Osteoblast (primary cell): ENCODE measurements around the gene ASZ1. TPM values are rescaled to one million over a fixed set of nuclear protein-coding genes. Genes with fewer than 3 reads are reported as not detected.
A peak's percentile ranks its signal among the peaks of the same experiment; 100 is the strongest.
"Not testable (repeated sequence)": the region's sequence is repeated elsewhere in the genome, so short reads cannot be mapped to it uniquely, and the experiment has no call there.

ENCODE experiments used
- DNase-seq: peaks from one replicate; pipeline ENCODE4 v3.0.0; 2011; ENCODE audit warnings: low spot score, mixed read lengths; ENCODE audit not compliant: insufficient read length; ENCODE audit errors: missing footprints
- H2AFZ ChIP-seq: 2 replicates; pipeline ENCODE4 v1.6.0; 2011; ENCODE audit warnings: mild to moderate bottlenecking, low read length
- H3K27ac ChIP-seq: 2 replicates; pipeline ENCODE4 v1.5.1; 2011; ENCODE audit warnings: mild to moderate bottlenecking, low read depth, low read length, moderate library complexity
- H3K27me3 ChIP-seq: 2 replicates; pipeline ENCODE4 v1.6.0; 2012; ENCODE audit warnings: mild to moderate bottlenecking, control low read depth, inconsistent platforms, low read length, moderate library complexity; ENCODE audit not compliant: insufficient read depth
- H3K36me3 ChIP-seq: 2 replicates; pipeline ENCODE4 v1.5.1; 2011; ENCODE audit warnings: mild to moderate bottlenecking, low read length, control low read depth, moderate library complexity; ENCODE audit not compliant: insufficient read depth
- H3K4me1 ChIP-seq: 2 replicates; pipeline ENCODE4 v1.5.1; 2011; ENCODE audit warnings: mild to moderate bottlenecking, low read length, control low read depth, moderate library complexity; ENCODE audit not compliant: insufficient read depth
- H3K4me2 ChIP-seq: 2 replicates; pipeline ENCODE4 v1.6.0; 2011; ENCODE audit warnings: mild to moderate bottlenecking, low read length; ENCODE audit not compliant: insufficient read depth
- H3K4me3 ChIP-seq: fragments of 200-600 bp; sonication (generic); 3 replicates; pipeline ENCODE4 v1.5.1; 2012; ENCODE audit warnings: mild to moderate bottlenecking, low read length, inconsistent platforms; ENCODE audit not compliant: insufficient read depth
- H3K79me2 ChIP-seq: 2 replicates; pipeline ENCODE4 v1.6.0; 2012; ENCODE audit warnings: mild to moderate bottlenecking, low read length, control low read depth, inconsistent platforms; ENCODE audit not compliant: insufficient read depth
- H3K9me3 ChIP-seq: 2 replicates; pipeline ENCODE4 v1.5.1; 2011; ENCODE audit warnings: low read depth, low read length, control low read depth
- H4K20me1 ChIP-seq: 2 replicates; pipeline ENCODE4 v1.6.0; 2012; ENCODE audit warnings: mild to moderate bottlenecking, low read length, control low read depth; ENCODE audit not compliant: insufficient read depth
- total RNA-seq: library from RNA; depleted of rRNA; stranded (reverse); fragments of >200 nt; gene quantifications from 2 replicates; pipeline ENCODE4 v1.2.3, GENCODE V29; 2012
- TF ChIP-seq, protein P1 (sequence below): IDR thresholded peaks from 2 replicates; pipeline ENCODE4 v1.5.1; 2011; ENCODE audit warnings: mild to moderate bottlenecking, low read depth, low read length, moderate library complexity; ENCODE audit errors: extremely low read depth

The ASZ1 gene
- total RNA-seq, 1 donor, result not detected

DNA sequence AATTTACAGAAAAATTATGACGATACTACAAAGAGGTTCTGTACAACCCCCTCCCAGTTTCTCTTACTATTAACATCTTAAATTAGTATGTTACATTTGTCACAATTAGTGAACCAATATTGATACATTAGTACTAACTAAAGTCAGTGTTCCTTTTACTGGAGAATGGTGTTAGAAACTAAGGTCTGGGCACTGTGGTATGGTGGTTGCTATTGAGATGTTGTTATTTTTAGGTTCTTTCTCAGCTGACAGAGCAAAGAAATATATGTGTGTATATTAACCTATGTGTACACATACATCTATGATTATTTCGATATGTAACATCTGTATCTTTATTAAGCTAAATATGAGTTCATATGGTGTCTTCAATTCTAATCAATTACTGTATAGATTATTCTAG is 40.9 kb upstream of the ASZ1 start:
- Histone ChIP-seq H3K27ac (no peak overlapping the region), H3K9me3 (no peaks in the 10 kb centered on the region), H2AFZ (no peak overlapping the region), H3K36me3 (no peaks in the 10 kb centered on the region), H3K4me3 (no peak overlapping the region), H3K79me2 (no peaks in the 10 kb centered on the region), H4K20me1 (no peaks in the 10 kb centered on the region), H3K27me3 (no peaks in the 10 kb centered on the region), H3K4me1 (no peaks in the 10 kb centered on the region), H3K4me2 (no peak overlapping the region)
- TF ChIP-seq, protein P1, sequence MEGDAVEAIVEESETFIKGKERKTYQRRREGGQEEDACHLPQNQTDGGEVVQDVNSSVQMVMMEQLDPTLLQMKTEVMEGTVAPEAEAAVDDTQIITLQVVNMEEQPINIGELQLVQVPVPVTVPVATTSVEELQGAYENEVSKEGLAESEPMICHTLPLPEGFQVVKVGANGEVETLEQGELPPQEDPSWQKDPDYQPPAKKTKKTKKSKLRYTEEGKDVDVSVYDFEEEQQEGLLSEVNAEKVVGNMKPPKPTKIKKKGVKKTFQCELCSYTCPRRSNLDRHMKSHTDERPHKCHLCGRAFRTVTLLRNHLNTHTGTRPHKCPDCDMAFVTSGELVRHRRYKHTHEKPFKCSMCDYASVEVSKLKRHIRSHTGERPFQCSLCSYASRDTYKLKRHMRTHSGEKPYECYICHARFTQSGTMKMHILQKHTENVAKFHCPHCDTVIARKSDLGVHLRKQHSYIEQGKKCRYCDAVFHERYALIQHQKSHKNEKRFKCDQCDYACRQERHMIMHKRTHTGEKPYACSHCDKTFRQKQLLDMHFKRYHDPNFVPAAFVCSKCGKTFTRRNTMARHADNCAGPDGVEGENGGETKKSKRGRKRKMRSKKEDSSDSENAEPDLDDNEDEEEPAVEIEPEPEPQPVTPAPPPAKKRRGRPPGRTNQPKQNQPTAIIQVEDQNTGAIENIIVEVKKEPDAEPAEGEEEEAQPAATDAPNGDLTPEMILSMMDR, result no peak
- no peak for DNase-seq

DNA sequence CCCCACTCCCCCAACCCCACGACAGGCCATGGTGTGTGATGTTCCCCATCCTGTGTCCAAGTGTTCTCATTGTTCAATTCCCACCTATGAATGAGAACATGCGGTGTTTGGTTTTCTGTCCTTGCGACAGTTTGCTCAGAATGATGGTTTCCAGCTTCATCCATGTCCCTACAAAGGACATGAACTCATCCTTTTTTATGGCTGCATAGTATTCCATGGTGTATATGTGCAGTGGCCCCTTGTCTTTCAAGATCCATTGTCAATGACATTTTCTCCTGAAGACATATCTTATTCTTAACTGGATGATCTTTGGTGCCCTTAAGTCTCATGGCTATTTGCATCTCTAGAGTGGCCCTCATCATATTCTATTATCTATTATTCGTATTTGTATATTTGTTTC is 33.5 kb upstream of the ASZ1 start:
- not testable (repeated sequence) for H2AFZ ChIP-seq, H3K4me1 ChIP-seq, H3K27ac ChIP-seq, H3K27me3 ChIP-seq, H3K4me3 ChIP-seq, H3K36me3 ChIP-seq, H3K9me3 ChIP-seq, H4K20me1 ChIP-seq, H3K79me2 ChIP-seq, H3K4me2 ChIP-seq, DNase-seq

DNA sequence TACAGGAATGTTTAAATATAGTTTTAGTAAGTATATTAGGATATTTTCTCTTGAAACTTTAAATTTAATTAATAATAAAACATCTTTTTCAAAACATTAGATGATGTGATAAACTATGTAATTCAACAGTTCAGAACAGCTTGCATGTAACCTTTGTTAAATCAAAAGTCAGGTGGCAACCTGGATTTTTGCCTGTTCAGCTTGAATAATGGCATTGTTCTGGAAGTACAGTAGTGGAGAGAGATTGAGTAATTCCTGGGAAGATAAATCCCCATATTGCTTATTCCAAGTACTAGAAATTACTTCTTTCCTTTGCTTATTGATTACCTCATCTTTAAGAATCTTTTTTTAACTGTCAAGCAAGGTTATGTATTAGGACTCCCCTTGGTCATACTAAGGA is 32.4 kb upstream of the ASZ1 start:
- no peak overlapping the region for H3K27ac ChIP-seq
- H3K27me3 ChIP-seq, result no peaks in the 10 kb centered on the region
- no peak for DNase-seq
- TF ChIP-seq, protein P1, result no peak
- no peaks in the 10 kb centered on the region for H4K20me1 ChIP-seq
- no peak overlapping the region for H3K4me2 ChIP-seq
- H3K9me3 ChIP-seq, result no peaks in the 10 kb centered on the region
- no peaks in the 10 kb centered on the region for H3K36me3 ChIP-seq
- H3K79me2 ChIP-seq, result no peaks in the 10 kb centered on the region
- no peak overlapping the region for H2AFZ ChIP-seq
- no peaks in the 10 kb centered on the region for H3K4me1 ChIP-seq
- no peak overlapping the region for H3K4me3 ChIP-seq

DNA sequence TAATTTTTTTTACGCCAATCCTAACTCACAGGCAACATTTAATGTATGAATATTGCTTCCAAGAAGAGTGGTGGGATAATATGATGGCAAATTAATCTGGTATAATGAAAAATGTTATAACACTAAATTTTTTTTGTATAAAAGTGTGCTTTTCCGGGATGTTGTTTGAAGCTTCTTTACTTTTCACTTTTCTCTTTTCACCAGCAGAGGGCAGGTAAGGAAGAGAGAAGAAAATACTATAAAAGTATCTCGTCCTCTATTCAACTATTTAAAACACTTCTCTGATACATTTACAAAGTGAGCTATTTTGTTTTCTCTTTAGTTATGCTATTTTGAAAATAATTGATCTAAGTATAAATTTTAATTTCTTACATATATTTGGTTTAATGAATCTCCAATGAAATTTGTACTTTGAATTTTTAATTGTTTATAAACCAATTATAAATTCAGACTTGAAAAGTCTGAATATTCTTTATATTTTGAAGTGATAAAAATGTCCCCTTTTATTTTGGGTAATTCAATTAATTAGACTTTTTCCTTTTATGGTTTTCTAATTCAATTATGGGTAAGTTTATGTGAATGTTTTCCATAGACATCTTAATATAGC is 31.8 kb upstream of the ASZ1 start:
- H3K4me2 ChIP-seq, result no peak overlapping the region
- H3K4me3 ChIP-seq, result no peak overlapping the region
- no peak overlapping the region for H2AFZ ChIP-seq
- H3K36me3 ChIP-seq, result no peaks in the 10 kb centered on the region
- TF ChIP-seq, protein P1, result peak; percentile 61
- DNase-seq, result no peak
- H3K27me3 ChIP-seq, result no peaks in the 10 kb centered on the region
- H4K20me1 ChIP-seq, result no peaks in the 10 kb centered on the region
- no peaks in the 10 kb centered on the region for H3K9me3 ChIP-seq
- H3K79me2 ChIP-seq, result no peaks in the 10 kb centered on the region
- H3K27ac ChIP-seq, result no peak overlapping the region
- H3K4me1 ChIP-seq, result no peaks in the 10 kb centered on the region
